ENCODE results near the gene TRMT2A. TPM values are rescaled to one million over a fixed set of nuclear protein-coding genes. Genes with fewer than 3 reads are reported as not detected.

The TRMT2A gene
- total and polyA plus RNA-seq, 2 of the 8 experiments (the other 6 are each of a cell fraction or from before 2014, with no cell fraction given), result 44.9 to 50.3 TPM

DNA sequence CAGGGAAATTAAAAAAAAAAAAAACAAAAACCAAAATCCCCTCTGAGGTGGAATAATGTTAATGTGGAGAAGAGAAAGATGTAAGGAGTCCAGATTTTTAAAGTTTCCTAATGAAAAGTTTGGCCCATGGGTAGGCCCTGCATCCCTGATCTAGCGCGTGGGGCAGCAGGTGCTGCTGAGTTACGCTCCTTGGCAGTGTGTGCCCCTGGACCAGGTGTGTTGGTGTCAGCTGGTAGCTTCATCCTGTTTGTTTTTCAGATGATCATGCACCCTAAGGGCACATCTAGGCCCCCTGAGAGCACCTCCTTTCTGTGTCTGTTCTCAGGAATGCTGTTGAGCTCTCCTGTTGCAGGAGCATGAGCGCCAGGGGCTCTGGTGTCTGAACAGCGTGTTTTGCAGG lies 30.3 kb downstream of the TRMT2A start:
- Histone ChIP-seq H4K8ac (ENCODE audit: extremely low read depth, insufficient read depth, low read length) (no peak overlapping the region), H3K56ac (replicated peaks; ENCODE audit: insufficient read length, low read depth, low read length) (no peak overlapping the region), H3K27me3 (replicated peaks in 1 of 4; ENCODE audit: control insufficient read depth in 3 of 4, extremely low read depth in 1 of 4, insufficient read depth in 3 of 4, low read length in 3 of 4) (no peaks in the 10 kb centered on the region), H3K4me3 (ENCODE audit: extremely low read depth in 1 of 4, insufficient read depth in 2 of 4, low read depth in 3 of 4, low read length in 4 of 4) (no peak overlapping the region), H4K5ac (ENCODE audit: insufficient read length, low read depth, low read length) (no peak overlapping the region), H3K23ac (ENCODE audit: insufficient read length) (no peak overlapping the region), H2AK5ac (ENCODE audit: low read depth, low read length) (no peak overlapping the region), H2AFZ (ENCODE audit: low read length) (no peak overlapping the region), H3K14ac (ENCODE audit: insufficient read length) (no peak overlapping the region), H4K20me1 (replicated peaks in 1 of 2; ENCODE audit: control insufficient read depth in 1 of 2, insufficient read depth in 2 of 2, low read length in 2 of 2) (peaks cover 29 to 56% of the 10 kb centered on the region in 2 experiments), H2BK20ac (ENCODE audit: low read length) (no peak overlapping the region), H2BK120ac (replicated peaks; ENCODE audit: low read depth, low read length) (no peak overlapping the region), H4K91ac (replicated peaks; ENCODE audit: insufficient read length, low read length) (no peak overlapping the region), H3K27ac (ENCODE audit: low read depth, low read length) (no peak overlapping the region), H3K4me1 (replicated peaks in 1 of 4; ENCODE audit: control insufficient read depth in 3 of 4, insufficient read depth in 4 of 4, low read length in 3 of 4) (peaks cover 2 to 9% (median 3%) of the 10 kb centered on the region in 4 experiments; a peak in 5 of 7 replicates), H2BK5ac (ENCODE audit: low read depth, low read length) (no peak overlapping the region), H3K4me2 (ENCODE audit: insufficient read depth in 1 of 2, low read depth in 2 of 2, low read length in 2 of 2) (no peak overlapping the region), H3K18ac (ENCODE audit: extremely low read depth, low read length) (no peak overlapping the region), H3K79me2 (ENCODE audit: control insufficient read depth in 1 of 2, insufficient read depth in 2 of 2, low read length in 2 of 2) (peaks cover 15 to 56% of the 10 kb centered on the region in 2 experiments), H3K23me2 (ENCODE audit: low read depth, low read length) (no peaks in the 10 kb centered on the region), H3K36me3 (ENCODE audit: control insufficient read depth in 2 of 4, insufficient read depth in 4 of 4, low read length in 3 of 4) (peaks cover 55 to 62% (median 58%) of the 10 kb centered on the region in 4 experiments), H2BK12ac (ENCODE audit: low read depth, low read length) (no peak overlapping the region), H3K9me3 (ENCODE audit: insufficient read depth in 2 of 2, low read depth in 1 of 2, low read length in 1 of 2) (no peaks in the 10 kb centered on the region; a peak in 1 of 4 replicates), H3K79me1 (ENCODE audit: low read depth, low read length) (peaks cover 28% of the 10 kb centered on the region), H3K4ac (replicated peaks; ENCODE audit: insufficient read length, low read depth, low read length) (no peak overlapping the region), H2BK15ac (ENCODE audit: low read length) (no peak overlapping the region), H3K9ac (replicated peaks in 1 of 4; ENCODE audit: extremely low read depth in 1 of 4, low read depth in 3 of 4, low read length in 3 of 4) (no peak overlapping the region)
- no peak for FAIRE-seq
- TF ChIP-seq JUND (IDR thresholded peaks at IDR 0.05; ENCODE audit: low read length) (no peak), FOSL1 (IDR thresholded peaks at IDR 0.05; ENCODE audit: insufficient read depth, low read depth, low read length) (no peak), SRF (IDR thresholded peaks at IDR 0.05; ENCODE audit: low read depth, low read length) (no peak), CTBP2 (IDR thresholded peaks at IDR 0.05; ENCODE audit: borderline replicate concordance, insufficient read depth, insufficient read length, low read length) (no peak), KDM5A (IDR thresholded peaks at IDR 0.05; ENCODE audit: low read length) (no peak), GTF2F1 (IDR thresholded peaks at IDR 0.05; ENCODE audit: borderline replicate concordance, low read depth, low read length) (no peak), GABPA (IDR thresholded peaks at IDR 0.05; ENCODE audit: borderline replicate concordance, insufficient read depth, low read length) (no peak), SUZ12 (IDR thresholded peaks at IDR 0.05; ENCODE audit: low read length) (no peak), SP1 (IDR thresholded peaks at IDR 0.05; ENCODE audit: low read depth, low read length) (no peak), KDM4A (IDR thresholded peaks at IDR 0.05; ENCODE audit: low read depth, low read length, severe bottlenecking) (no peak), CREB1 (IDR thresholded peaks at IDR 0.05) (no peak)
- TF ChIP-seq, protein P1, sequence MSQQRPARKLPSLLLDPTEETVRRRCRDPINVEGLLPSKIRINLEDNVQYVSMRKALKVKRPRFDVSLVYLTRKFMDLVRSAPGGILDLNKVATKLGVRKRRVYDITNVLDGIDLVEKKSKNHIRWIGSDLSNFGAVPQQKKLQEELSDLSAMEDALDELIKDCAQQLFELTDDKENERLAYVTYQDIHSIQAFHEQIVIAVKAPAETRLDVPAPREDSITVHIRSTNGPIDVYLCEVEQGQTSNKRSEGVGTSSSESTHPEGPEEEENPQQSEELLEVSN (IDR thresholded peaks at IDR 0.05), result no peak
- DNase-seq (ENCODE audit: low read depth in 1 of 2, low spot score in 2 of 2), result no peak
- ChIA-PET CTCF (ENCODE audit: partially characterized antibody) (interaction anchor here (0.8 to 4.3 kb wide), 10 partner anchors 9 to 113 kb away, joined by 3 to 18 read pairs (median 6); no protein-coding TSS in a partner anchor), POLR2A (ENCODE audit: partially characterized antibody) (interaction anchor here (2.1 to 29.4 kb wide), 2 partner anchors 12 to 25 kb away, joined by 10 to 598 read pairs; partner anchors contain the start of genes RANBP1 and TRMT2A)
- 92% methylated on average over 5 of the region's 5 CpGs; no CpG with 5 or more reads in 1 of the 2 experiments for WGBS, 2 experiments (ENCODE audit: extremely low coverage in 1 of 2, insufficient coverage in 1 of 2, insufficient read length in 1 of 2, insufficient replicate concordance in 2 of 2, low coverage in 1 of 2, low lambda C conversion rate in 2 of 2, missing lambda C conversion rate in 1 of 2)
